Neutrophil (primary cell): ENCODE measurements around the gene PLBD2.

Experiments
- H3K27ac ChIP-seq: fragments of 200-600 bp; sonication (generic); 2 replicates; pipeline ENCODE4 v1.5.1; 2016; ENCODE audit warnings: mild to moderate bottlenecking, moderate library complexity
- H3K27me3 ChIP-seq: fragments of 200-600 bp; sonication (generic); 2 replicates; pipeline ENCODE4 v1.6.0; 2016; ENCODE audit warnings: mild to moderate bottlenecking
- H3K36me3 ChIP-seq: fragments of 200-600 bp; sonication (generic); 2 replicates; pipeline ENCODE4 v1.5.1; 2017
- H3K4me1 ChIP-seq, 2 experiments: fragments of 200-600 bp in 1 of 2; sonication (generic) in 1 of 2; 1 replicate in 1 of 2; 2 replicates in 1 of 2; pipeline versions ENCODE4 v1.5.1 to v1.6.1; 2013 to 2016; ENCODE audit warnings: low read depth in 1 of 2, low read length in 1 of 2, mild to moderate bottlenecking in 1 of 2, moderate library complexity in 1 of 2; ENCODE audit not compliant: control insufficient read depth in 1 of 2, insufficient read depth in 1 of 2
- H3K4me3 ChIP-seq, 2 experiments: fragments of 200-600 bp in 1 of 2; sonication (generic) in 1 of 2; 1 replicate in 1 of 2; 2 replicates in 1 of 2; pipeline ENCODE4 v1.5.1; 2013 to 2016; ENCODE audit warnings: low read depth in 1 of 2, low read length in 1 of 2, mild to moderate bottlenecking in 1 of 2, moderate library complexity in 1 of 2
- H3K9me3 ChIP-seq: fragments of 200-600 bp; sonication (generic); 2 replicates; pipeline ENCODE4 v1.5.1; 2016
- CTCF ChIP-seq: fragments of 200-600 bp; sonication (generic); IDR thresholded peaks from 2 replicates; pipeline ENCODE4 v1.5.1; 2016; ENCODE audit warnings: antibody characterized with exemption

The PLBD2 gene

GRCh38 chr12:113368331-113368730 lies 9.9 kb downstream of the PLBD2 start:
- Histone ChIP-seq H3K36me3 (no peaks in the 10 kb centered on the region), H3K9me3 (no peaks in the 10 kb centered on the region), H3K27me3 (no peaks in the 10 kb centered on the region), H3K27ac (no peak overlapping the region), H3K4me1 (no peaks in the 10 kb centered on the region), H3K4me3 (no peak overlapping the region)
- TF ChIP-seq CTCF: no peak

GRCh38 chr12:113369391-113369985 lies 11.1 kb downstream of the PLBD2 start:
- TF ChIP-seq CTCF: no peak
- no peaks in the 10 kb centered on the region for H3K27me3 ChIP-seq
- no peaks in the 10 kb centered on the region for H3K9me3 ChIP-seq
- no peaks in the 10 kb centered on the region for H3K36me3 ChIP-seq
- no peak overlapping the region for H3K27ac ChIP-seq
- no peaks in the 10 kb centered on the region for H3K4me1 ChIP-seq
- H3K4me3 ChIP-seq: no peak overlapping the region

GRCh38 chr12:113370923-113371682 lies 12.7 kb downstream of the PLBD2 start:
- TF ChIP-seq CTCF: no peak
- H3K4me1 ChIP-seq: no peaks in the 10 kb centered on the region
- no peaks in the 10 kb centered on the region for H3K36me3 ChIP-seq
- H3K27me3 ChIP-seq: no peaks in the 10 kb centered on the region
- no peak overlapping the region for H3K27ac ChIP-seq
- H3K9me3 ChIP-seq: no peaks in the 10 kb centered on the region
- H3K4me3 ChIP-seq: no peak overlapping the region

- Histone ChIP-seq H3K36me3 (no peaks in the 10 kb centered on the region), H3K9me3 (no peaks in the 10 kb centered on the region), H3K27ac (no peak overlapping the region), H3K4me1 (no peaks in the 10 kb centered on the region), H3K27me3 (no peaks in the 10 kb centered on the region), H3K4me3 (no peak overlapping the region)
- no peak for TF ChIP-seq CTCF
Observed at GRCh38 chr12:113371808-113372207, 13.4 kb downstream of the PLBD2 start.

GRCh38 chr12:113372371-113372770 lies 14.0 kb downstream of the PLBD2 start:
- no peak for TF ChIP-seq CTCF
- Histone ChIP-seq H3K27ac (no peak overlapping the region), H3K4me1 (no peaks in the 10 kb centered on the region), H3K36me3 (no peaks in the 10 kb centered on the region), H3K27me3 (no peaks in the 10 kb centered on the region), H3K9me3 (no peaks in the 10 kb centered on the region), H3K4me3 (no peak overlapping the region)
